HG02870 (cell line): ENCODE measurements around the gene PRKAG3.
"Not testable (repeated sequence)": the region's sequence is repeated elsewhere in the genome, so short reads cannot be mapped to it uniquely, and the experiment has no call there.

Experiments
- ATAC-seq: cut with Tn5 transposase; IDR thresholded peaks from one replicate; pipeline ENCODE4 v1.9.1; 2021; ENCODE audit warnings: mild to moderate bottlenecking, moderate library complexity; ENCODE audit not compliant: unreplicated experiment

PRKAG3 gene

DNA sequence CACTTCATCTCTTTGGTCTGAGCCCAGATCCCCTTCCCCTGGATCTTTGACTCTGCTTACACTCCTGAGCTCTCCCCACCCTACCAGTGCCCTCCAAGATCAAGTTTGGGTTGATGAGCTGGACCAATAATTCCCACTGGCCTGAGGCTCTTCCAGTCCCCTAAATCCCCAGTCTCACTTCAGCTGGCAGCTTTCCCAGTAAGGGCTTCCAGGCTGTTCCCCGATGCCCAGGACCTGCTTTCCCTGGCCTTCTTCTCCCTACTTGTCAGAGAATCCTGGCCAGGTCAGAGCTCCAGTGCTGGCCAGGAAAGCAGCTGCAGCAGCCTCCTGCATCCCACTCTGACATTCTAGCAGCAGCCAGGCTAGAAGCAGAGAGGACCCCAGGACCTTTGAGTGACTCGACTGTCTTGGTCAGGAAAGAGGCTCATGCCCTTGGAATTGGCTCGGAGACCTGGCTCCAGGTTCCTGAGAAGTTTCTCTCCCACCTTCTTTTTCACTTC lies 31.5 kb upstream of the PRKAG3 start:
- ATAC-seq: no peak

DNA sequence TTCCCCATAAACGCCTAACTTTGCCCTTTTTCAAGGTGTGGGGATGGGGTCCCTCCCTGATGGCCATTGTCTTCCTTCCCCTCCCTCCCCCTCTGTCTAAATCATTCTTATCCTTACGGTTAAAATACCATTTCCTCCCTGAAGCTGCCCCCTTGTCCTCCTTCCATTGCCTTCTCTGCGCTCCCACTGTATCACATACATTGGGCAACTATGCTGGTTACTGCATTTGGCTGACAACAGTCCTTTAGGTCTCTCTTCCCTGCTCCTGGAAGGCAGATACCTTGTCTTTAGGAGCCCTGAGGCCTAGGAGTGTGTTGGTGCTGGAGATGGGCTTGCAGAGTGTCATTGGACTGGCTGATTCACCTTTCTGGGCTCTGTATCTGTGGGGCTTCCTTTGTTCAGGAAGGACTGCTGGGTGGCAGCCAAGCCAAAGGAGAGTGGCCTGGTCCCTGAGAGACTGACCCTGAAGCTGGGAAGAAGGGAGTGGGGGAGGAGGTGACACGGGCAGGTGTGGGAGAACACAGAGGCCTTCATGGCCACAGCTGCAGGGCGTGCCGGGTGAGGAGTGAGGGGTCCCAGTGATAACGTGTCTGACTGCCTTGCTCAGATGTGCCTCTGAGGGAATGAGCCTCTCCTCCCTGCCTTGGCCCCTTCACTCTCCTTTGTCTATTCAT lies 30.2 kb upstream of the PRKAG3 start:
- ATAC-seq: no peak

DNA sequence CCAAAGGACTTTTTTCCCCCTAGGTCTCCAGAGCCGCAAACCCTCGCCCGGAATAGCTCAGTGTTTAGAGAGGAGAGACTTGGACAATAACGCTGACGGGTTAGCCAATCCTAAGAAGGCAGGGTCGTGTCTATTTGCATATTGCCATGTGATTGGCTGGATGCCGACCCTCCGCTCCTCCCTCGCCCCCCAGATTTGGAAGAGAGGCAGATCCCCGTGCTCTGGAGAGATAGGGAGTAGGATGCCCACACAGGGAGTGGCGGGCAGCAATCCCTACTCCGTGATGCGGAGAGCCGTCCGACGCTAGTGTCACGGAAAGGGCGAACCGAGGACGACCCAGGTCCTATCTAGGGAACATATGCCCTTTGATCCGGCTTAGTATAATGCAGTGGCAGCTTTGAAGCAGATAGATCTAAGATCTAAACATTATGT lies 29.4 kb upstream of the PRKAG3 start:
- ATAC-seq: no peak

DNA sequence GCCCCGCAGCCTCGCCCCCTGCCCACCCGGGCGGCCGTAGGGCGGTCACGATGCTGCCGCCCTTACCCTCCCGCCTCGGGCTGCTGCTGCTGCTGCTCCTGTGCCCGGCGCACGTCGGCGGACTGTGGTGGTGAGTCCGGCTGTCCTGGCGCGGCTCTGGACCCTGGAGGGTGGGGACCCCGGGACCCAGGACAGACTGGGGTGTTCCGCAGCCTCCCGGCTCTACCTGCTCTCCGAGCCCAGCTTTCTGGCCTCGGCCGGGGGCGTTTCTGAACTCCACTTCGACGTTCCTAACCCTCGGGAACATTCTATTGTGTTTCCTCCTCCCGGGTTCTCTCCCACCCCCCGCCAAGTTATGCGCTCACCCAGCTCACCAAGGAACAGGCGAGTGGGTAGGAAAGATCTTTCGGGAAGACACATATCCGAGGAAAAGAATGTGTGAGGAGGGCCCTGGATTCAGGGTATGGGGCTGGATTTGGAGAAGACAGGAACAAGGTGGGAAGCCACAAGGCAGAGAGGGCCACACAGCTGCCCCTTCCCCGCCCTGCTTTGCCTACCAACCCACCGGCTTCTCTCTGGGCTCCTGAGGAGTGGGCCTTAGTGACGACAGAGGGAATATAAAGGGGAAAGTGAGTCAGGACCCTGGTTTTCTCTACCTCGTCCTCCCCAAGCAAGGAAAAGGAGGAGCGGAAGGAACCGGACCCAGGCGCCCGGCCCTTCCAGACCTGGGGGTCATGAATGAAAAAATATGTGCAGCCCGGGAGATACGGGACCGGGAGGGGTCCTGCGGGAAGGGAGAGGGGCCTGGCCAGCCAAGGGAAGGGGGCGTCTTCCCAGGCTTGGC lies 28.6 kb upstream of the PRKAG3 start:
- ATAC-seq: no peak

DNA sequence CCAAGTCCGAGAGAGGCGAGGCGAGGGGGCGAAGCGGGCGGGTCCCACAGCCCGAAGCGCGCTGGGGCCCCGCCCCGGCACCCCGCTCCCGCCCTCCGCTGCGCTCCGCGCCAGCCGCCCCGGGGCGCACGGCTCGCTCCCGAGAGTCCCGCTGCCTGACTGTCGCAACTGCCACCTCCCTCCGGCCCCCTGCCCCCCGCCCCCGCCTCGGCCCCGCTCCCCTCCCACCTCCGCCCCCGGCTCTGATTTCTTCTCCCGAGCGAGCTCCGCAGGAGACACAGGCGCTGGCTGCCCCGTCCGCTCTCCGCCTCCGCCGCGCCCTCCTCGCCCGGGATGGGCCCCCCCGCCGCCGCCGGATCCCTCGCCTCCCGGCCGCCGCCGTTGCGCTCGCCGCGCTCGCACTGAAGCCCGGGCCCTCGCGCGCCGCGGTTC lies 28.0 kb upstream of the PRKAG3 start, which contains the start of gene WNT6:
Gene WNT6, plus strand, starts transcription at position 250 of the 432 bp plus-strand sequence. CDS start 233 bp downstream, outside the sequence.
- no peak for ATAC-seq

DNA sequence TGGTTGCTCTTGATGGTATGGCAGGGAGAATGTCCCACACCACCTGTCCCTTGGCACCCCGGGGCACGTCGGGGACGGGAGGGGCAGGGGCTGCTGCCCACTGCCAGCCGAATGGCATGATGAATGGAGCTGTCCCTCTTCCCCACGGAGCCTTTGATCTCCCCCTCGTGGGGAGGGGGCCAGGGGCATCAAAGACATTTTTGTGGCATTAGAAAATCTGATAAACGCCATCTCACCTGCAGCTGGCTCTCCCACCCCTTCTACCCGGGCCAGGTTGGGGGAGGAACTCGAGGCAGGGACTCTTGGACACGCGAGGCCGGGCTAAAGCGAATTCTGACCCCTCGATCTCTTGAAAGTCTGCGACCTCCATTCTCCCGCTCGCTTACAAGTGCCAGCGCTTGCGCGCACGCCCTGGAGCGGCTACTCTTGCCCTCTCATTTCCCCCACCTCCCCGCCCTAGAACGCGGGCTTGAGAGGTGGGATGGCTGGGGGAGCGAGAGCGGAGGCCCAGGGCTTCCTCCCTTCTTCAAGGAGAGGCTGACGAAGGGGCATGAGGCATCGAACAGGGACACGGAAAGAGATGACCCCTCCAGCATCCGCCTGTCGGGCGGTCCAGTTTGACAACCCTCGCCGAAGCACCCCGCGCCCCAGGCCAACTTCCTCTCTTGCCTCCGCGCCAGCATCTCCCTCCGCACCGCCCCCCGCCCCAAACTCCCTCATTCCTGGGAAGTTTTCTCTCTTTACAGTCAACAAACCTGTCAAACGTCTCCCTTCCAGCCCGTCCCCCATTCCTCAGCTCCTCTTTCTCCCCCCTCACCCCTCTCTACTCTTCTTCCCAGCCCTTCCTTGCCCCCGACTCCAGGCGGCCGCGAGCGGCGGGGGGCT lies 27.3 kb upstream of the PRKAG3 start:
- no peak for ATAC-seq

DNA sequence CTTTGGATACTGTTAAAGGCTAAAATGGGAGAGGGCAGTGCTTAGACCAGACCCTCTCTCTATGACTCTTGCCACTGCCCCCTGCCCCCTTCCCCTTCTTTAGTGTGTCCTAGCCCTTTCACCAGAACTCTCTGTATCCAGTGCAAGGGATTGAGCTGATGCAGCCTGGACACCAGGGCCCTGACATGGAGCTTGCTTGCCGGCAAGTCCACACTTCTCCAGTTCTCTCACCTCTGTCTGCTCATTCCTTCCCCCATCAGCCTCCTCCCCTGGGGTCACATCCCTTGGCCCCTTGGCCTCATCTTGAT lies 26.5 kb upstream of the PRKAG3 start:
- no peak for ATAC-seq

DNA sequence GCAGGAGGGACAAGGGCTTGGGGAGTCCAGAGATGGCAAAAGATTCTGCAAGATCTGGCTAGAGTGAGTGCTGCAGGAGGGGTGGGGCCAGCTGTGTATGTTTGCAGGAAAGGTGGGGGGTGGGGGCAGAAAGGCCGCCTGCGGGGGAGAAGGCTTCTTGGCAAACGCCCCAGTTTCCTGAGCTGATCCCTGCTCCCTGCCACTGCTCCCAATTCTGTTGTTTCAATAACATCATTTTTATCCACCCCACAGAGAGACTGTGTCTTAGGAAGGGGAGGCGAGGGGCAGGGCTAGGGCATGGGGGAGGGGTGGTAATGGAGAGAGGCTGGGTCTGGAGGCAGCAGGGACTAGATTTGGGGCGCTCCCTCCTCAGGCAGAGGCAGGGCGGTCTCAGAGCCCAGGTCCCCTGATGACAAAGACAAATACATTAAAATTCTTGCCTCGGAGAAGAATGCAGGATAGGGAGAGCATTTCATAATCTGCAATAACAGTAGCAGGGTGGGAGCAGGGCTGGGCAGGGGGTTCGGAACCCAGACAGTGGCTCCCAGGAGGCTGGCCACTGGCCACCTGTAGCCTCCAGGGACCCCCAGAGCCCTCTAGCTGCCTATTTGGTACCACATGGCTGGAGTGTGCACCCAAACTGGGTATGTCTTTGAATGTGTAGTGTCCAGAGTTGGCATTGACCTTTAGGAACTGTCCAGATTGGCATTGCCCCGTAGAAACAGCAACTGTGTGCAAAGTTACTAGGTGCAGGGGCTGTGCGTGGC lies 26.0 kb upstream of the PRKAG3 start:
- ATAC-seq: no peak

DNA sequence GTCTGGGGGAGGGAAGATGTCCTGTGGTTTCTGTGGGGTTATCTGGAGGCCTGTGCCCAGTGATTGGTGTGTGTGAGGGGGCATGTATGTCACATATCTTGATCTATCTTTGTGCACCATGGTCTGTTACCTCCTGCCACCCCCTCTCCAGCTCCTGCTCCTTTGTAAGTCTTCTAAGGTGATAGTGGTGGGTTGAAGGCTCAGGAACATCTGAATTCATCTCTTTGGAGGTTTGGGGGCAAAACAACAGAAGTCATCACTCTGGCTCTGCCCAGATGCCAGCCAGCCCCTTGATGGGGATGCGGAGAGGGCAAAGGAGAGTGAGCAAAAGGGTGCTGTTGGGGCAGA lies 25.3 kb upstream of the PRKAG3 start:
- ATAC-seq: no peak

DNA sequence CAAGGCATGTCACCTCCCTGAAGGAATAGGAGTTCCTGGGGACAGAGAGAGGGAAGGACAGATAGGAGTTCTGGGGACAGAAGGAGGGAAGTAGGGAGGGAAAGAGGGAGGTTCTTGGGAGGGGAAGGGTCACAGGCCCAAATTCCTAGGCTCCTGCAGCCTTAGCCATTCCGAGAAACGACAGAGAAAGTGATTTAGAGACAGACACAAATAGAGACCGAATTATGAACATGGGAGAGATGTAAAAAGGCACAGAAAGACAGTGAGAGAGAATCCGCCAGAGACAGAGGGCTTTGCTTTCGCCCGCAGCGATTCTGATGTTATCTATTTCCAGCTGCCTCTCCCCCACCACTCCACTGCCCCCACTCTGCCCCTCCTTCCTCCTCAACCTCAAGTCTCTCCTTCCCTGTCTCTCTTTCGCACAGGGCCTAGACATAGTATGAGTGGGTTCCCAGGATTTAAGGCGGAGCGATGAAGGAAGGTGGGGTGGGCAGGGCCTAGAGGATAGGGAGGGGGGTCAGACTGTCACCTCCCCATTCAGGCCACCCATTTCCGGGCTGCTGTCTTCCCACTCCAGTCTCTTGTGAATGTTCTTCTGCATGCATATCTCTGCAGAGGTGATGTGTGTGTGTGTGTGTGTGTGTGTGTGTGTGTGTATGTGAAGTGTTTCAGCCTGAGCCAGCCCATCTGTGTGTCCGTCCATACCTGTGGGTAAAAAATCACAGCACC lies 24.7 kb upstream of the PRKAG3 start:
- no peak for ATAC-seq

DNA sequence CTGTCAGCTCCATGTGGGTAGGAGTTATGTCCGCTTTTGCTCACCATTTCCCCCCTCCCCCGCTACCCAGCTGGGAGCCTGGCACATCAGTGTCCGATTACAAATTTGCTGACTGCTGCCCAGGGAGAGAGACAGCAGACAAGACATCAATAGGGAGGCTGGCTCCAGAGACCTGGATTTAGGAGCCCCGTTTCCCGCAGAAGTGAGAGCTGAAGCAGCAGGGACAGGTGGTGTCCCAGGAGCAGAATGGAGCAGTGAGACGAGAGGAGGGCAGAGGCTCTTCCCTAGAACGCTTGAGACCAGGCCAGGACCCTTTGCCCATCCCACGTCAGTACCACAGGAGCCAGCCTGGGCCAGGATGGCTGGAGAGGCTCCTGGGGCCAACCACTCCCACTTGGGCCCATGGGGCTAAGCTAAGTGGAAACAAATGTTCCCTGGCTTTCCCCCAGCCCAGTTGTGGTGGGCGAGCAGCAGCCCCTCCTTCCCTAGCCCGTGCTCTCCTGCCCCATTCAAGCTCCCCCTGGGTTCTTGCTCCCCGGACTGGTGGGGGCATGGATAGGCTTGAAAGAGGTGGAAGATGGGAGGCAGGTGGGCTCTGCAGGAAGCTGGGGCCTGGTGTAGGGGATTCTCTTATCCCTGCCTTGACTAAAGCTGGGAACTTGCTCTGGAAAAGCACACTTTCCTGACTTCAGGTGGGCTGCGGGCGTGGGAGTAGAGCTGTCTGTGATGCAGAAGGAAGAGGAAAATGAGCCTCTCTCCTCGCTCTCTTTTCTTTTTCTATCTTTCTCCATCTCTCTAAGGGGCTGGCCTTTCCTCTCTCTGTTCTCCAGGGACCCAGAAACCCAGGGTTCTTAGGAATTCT lies 23.9 kb upstream of the PRKAG3 start:
- no peak for ATAC-seq

DNA sequence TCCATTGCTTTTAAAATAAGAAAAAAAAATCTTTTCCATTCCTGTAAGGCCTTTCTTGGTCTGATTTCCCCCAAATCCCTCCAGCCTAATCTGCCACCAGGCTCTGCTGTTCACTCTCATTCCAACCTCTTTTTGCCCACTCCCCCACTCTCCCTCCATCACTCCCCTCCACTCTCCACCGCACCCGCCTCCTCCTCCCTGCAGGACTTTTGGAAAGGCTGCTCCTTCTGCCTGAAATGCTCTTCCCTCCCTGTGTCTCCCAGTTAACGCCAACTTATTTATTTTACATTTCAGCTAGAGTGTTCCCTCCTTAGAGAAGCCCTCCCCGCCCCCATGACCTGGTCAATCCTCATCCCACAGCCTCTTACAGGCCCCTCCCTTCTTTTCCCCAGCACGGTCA lies 23.3 kb upstream of the PRKAG3 start:
- ATAC-seq: no peak

DNA sequence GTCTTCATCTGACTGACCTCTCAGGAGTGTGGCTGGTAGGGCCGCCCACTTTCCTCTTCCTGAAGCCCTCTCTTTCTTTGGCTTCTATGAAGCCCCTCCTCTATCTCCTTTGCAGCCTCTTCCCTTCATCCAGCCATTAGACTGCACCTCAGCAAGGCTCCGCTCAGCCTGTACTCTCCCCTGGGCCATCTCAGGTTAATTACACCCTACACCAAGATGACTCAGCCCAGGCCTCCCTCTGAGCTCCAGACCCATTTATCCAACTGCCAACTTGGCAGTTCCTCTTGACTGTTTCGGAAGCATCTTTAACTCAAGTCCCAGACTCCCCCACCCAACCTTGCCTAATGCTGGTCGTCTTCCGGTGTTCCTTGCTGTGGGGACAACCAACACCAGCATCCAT lies 22.2 kb upstream of the PRKAG3 start:
- no peak for ATAC-seq

DNA sequence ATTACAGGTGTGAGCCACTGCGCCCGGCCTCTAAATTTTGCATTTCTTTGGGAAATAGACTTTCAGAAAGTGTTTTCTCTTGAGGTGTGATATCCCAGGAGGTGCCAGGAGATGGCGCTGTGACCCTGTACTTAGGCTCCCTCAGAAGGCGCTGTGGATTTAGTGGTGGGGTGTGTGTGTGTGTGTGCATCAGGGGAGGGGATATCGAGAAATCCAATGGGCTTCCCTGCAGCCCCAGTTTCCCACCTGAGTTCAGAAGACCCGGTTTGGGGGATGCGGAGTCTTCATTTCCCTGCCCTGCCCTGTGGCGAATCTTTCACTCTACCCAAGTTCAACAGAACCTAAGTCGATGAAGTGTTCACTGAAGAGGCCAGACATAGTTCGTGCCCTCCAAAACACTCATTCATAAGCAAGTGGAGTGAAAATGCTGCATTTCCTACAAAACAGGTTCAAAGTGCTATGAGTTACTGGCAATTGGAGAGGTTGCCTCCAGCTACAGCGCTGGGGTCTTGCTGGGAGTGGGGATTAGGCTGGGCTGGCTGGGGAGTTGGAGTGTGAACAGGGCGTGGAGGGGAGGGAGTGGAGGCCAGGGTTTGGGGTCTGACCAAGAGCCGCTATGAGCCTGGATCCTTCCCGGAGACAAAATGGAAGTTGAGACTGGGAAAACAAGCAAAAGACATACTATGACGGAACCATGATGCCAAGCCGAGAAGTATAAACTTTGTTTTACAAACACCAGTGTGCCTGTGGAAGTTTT lies 21.5 kb upstream of the PRKAG3 start:
- no peak for ATAC-seq

DNA sequence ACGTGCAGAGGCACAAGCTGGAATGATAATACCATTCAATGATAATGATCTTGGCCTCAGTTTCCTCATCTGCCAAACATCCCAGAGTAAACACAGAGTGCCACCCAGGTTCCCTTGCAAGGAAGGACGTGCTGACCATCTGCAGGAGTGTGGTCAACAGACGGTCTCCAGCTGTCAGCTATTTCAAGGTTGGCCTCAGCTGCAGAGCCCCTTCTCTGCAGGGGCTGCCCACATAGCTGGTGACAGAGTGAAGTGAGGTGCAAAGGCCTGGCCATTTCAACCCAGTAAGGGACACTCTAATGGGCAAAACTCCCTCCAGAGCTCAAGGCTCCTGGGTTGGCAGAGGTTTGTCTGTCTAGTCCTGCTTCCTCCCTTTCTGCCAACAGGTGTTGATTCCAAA lies 19.7 kb upstream of the PRKAG3 start:
- no peak for ATAC-seq

DNA sequence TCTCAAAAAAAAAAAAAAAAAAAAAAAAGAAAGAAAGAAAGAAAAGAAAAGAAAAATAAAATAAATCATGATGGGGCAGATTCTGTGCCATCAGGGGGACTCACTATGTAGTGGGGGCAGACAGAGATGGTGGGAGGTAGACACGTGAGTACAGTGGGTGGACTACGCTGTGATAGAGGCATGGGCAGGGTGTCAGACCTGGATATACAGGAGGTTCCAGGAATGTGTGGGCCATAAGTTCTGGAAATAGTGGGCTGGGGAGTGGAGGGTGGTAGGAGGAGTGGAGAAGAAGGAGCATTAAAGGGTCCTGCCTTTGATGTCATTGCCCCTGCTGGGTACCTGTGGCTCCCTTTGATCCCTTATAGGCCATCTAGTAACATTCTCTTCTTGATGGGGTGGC lies 19.2 kb upstream of the PRKAG3 start:
- no peak for ATAC-seq

DNA sequence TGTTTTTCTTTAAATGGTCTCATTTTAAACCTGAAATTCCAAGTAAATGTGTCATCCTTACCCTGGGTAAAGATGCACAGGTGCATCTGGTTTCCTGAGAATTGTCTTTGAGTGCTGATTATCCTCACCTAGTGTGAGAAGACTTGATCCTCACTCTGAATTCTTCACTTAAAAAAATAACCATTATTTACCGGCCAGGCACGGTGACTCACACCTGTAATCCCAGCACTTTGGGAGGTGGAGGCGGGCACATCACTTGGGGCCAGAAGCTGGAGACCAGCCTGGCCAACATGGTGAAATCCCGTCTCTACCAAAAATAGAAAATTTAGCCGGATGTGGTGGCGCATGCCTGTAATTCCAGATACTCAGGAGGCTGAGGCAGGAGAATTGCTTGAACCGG lies 18.1 kb upstream of the PRKAG3 start:
- ATAC-seq: no peak

DNA sequence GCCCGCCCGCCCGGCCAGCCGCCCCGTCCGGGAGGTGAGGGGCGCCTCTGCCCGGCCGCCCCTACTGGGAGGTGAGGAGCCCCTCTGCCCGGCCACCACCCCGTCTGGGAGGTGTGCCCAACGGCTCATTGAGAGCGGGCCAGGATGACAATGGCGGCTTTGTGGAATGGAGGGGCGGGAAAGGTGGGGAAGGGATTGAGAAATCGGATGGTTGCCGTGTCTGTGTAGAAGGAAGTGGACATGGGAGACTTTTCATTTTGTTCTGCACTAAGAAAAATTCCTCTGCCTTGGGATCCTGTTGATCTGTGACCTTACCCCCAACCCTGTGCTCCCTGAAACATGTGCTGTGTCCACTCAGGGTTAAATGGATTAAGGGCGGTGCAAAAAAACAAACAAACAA lies 15.4 kb upstream of the PRKAG3 start:
- not testable (repeated sequence) for ATAC-seq
